Smooth muscle cell of the pulmonary artery (primary cell): Measurements from ENCODE around the gene CAPN14. TPM values are rescaled to one million over a fixed set of nuclear protein-coding genes. Genes with fewer than 3 reads are reported as not detected.

Experiments
- total RNA-seq: library from RNA; depleted of rRNA; stranded (reverse); fragments of >200 nt; gene quantifications from 2 replicates; pipeline ENCODE4 v1.2.3, GENCODE V29; 2014

Gene CAPN14
- 0.23 and 0.26 TPM in 2 replicates for total RNA-seq

DNA sequence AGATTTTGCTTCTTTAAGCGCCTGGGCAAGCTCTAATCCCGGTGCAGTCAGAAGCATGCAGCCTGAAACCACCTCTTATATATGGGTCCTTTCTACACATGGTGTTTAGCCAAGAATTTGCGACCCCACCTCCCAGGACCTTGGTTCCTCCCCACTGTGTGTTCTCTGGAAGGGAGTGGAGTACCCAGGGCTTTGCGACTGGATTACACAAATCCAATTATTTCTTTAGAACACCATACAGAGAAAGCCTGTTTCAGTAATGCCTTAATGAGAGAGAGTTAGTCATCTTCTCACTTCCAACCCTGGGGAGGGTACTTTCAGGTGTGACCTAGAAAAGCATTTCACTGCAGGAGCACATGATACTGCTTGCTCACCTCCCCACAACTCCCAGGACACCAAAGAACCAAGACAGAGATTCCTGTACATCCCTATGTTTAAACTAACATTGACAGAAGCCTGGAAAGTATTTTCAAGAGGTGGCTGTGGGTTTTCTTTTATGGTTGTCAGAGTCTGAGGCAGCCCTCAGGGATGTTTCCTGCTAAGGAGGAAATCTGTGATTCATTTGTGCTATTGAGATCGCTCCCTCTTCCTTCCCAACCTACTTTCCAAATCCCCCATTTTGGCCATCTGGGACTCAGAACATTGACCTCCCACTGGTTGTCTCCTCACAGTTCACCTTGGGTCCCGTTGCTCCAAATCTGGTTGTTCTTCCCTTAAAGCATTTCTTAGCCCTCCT lies at the start of gene CAPN14:
CAPN14 (minus strand) TSS at position 51 of the 736 bp plus-strand sequence. CDS start 12,068 bp downstream, outside the sequence.

DNA sequence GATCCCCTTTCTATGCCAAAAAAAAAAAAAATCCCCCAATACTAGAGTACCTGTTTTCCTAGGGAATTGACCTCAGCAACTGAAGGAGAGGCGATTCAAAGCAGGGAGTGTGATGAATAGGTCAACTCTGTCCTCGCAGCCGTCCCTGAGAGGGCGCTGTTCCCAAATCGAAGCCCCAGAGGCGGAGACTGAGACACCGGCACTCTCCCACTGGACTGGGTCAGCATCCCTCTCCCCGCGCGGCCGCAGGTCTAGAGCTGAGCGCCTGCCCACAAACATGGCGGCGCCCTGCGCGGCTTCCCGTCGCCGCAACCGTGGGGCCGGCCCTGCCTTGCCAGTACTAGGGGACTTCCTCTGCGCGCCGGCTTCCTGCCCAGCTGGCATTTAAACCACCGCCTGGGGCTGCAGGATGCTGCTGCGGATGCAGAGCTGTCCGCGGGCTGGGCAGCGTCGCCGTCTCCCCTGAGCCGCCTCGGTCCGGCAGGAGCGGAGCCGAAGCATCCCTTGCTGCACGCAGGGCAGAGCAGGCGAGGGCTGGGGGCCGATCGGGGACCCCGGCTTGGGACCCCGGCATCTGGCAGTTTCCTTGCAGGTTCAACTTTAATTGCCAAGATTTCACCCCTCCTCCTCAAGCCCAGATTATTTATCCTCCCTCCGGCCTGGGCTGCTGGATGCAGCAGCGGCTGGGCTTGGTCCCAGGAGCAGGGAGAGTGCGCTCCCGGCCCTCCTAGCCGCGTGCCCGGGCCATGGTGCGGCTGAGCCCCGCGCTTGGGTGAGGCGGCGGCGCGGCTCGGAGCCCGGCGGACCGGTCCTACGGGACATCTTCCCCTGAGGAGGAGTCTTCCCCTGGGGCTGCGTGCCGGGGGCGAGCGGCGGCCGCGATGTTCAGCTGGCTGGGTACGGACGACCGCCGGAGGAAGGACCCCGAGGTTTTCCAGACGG lies 16.7 kb upstream of the CAPN14 start, which contains the start of gene EHD3:
EHD3 (plus strand) TSS at position 412 of the 942 bp plus-strand sequence; CDS start at position 882, 470 bp downstream.

DNA sequence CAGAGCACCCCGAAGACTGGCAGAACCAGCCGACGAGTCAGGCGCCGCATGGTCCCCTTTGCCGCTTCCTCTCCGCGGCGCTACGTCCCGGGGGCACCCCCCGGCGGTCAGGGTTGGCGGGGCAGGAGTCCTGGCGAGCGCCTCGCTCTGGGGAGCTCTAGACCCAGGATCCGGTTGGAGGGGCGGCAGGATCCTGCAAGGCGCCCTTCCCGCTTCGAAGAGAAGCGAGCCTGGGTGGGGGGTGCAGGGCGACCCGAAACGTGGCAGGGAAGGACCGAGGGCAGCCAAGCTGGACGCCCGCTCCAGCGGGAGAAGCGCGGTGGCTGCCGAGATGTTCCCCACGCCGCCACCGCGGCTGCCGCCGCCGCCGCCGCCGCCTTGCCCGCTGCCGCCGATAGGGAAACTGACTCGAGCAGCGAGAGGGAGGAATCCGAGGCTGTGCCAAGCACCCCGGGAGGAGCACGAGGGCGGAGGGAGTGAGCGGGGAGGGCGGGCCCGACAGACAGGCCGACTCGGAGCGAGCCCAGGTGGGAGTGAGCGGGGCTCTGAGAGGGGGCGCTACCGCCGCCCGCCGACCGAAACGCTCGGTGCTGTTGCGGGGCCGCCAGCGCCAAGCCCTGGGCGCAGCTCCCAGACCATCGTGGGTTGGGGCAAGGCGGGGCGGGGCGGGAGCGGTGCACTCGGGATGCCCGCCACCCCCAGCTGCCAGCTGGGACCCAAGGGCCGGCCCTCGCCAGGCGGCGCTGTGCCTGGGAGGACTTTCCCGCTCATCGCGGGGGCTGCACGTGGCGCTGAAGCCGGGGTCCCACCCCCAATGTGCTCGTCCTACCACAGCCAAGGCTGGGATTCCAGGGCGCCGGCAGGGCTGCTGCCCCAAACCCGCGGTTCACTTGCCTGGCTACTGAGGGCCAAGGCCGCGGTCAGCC lies 79.0 kb downstream of the CAPN14 start, which contains the start of gene GALNT14:
GALNT14 (minus strand) TSS at position 404 of the 926 bp plus-strand sequence; CDS start at position 50, 354 bp downstream.

Other genes with a start within 250 kb of the CAPN14 start
- 0.52 and 5.3 TPM in 2 replicates for gene GALNT14, start 79.1 kb downstream of the CAPN14 start, total RNA-seq
- gene EHD3, start 16.6 kb upstream of the CAPN14 start, total RNA-seq: 82.4 and 101 TPM in 2 replicates
- 0.07 and 2.7 TPM in 2 replicates for gene XDH, start 197.2 kb upstream of the CAPN14 start, total RNA-seq